ENCODE measurements around the gene CAMK1D.

The CAMK1D gene

DNA sequence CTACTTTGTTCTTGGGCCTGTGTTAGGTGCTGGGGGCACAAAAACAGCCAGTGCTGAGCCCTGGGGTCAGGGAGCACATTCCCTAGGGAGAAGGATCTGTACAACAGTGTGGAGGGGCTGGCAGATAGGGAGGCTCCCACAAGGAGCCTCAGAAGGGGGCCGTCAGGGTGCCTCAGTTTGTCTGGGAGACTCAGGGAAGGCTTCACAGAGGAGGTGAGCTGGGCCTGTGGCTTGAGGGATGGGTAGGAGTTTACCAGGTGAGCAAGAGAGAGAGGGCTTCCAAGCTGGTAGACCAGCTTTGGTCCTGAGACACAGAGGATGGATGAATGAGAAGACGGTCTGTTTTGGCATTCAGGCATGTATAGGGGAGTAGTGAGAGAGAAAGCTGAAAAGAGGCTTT is 52.1 kb downstream of the CAMK1D start:
- no peak for DNase-seq (ENCODE audit: low read depth, low spot score)

DNA sequence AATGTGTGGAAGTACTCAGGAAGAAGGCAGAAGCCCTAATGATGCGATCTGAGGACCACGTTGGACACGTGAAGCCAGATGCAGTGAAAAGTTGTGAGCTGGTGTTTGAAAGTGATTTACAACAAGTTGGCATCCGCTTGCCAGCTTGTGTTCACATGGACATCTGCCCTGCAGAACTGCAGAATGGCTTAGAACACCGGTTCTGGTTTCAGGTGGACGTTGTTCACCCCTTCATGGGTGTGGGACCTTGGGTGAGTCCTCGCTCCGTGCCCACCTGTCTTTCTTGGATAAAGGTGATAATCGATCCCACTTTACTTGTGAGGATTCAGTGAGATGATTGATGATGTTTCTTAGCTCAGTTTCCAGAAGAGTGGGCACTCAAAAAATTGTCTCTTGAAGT is 53.8 kb downstream of the CAMK1D start:
- DNase-seq (ENCODE audit: low read depth, low spot score), result no peak

DNA sequence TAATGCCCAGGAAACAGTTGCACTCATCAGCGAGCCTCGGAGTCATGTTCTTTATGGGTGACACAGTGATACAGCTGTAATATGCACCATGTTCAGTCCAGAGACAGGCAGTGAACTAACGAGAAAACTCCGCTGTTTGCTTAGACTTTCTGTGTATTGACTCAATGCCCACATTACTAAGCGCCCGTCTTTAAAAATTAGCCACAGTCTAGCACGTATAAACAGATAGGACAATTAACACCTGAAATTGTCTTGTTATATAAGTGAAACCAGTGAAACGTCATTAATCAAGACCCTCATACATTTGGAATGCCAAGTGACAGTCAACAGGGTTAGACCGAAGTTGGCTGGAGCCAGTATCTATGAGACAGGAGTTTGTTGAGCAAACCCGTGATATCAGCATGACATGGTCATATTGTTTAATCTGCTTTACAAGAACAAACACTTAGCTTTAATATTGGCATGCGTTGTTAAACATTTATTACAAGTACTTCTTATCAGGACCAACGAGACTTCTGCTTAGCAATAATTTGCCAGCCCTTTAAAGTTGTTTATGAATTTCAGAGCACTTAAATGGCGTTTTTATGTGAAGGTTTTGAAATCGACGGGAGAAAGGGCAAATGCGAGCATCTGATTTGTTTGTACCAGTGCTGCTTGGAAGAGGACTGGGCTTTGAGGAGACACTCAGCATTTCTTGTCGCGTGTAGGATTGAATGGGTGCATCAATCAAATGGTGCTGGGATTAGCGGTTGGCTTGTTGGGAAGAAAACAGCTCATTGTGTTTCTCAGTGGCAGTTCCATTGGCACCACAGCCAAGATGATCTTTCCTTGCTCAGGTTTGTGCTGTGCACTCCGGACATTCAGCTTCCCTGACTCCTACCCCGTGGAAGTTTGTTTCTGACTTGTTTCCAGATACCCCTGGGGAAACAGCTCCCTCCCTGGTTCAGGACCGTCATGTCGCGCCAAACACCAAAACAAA is 56.3 kb downstream of the CAMK1D start:
- no peak for DNase-seq (ENCODE audit: low read depth, low spot score)

DNA sequence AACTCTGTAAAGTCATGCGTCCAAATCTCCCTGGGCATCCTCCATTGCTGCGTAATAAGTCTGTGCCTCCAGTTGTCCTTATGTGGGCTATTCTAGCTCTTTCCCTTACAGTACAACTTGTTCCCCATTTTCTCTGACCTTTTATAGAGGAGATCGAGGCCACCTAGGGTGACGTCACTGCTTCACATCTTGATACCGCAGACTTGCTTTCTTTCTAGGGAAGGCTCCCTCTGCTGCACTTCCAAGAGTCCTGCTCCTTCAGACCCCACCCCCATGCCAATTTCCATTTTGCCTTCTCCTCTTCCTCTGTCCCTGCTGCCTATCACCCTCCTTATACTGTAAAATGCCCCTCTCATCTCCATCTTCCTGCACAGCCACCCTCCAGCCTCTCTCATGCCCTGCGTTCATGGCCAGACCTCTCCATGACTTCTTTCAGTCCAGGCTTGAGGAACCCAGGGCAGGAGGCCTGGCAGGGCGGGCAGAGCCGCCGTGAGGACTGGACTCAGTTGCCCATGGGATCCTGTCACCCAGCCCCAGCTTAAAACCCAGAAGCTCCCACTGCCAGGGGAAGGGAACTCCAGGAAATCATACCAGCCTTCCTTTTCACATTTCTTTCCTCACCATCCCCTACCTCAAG is 57.5 kb downstream of the CAMK1D start:
- no peak for DNase-seq (ENCODE audit: low read depth, low spot score)

DNA sequence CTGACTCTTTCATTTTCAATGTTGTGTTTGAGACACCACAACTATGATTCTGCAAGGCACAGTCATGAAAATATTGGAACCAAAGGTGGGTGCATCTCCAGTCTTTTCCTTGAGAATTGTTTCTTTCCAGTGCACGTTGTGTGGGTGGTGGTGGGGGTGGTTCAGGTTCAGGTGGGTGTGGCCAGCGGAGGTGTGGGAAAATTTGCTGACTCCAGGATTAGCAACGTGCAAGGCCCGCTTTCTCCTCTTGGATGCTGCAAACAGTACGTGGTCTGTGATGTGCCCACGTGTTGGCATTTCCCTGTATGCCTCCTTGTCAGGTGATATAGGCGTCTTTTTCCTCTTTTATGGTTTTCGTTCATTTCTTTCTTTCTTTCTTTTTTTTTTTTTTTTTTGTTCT is 59.1 kb downstream of the CAMK1D start:
- DNase-seq (ENCODE audit: low read depth, low spot score), result no peak

DNA sequence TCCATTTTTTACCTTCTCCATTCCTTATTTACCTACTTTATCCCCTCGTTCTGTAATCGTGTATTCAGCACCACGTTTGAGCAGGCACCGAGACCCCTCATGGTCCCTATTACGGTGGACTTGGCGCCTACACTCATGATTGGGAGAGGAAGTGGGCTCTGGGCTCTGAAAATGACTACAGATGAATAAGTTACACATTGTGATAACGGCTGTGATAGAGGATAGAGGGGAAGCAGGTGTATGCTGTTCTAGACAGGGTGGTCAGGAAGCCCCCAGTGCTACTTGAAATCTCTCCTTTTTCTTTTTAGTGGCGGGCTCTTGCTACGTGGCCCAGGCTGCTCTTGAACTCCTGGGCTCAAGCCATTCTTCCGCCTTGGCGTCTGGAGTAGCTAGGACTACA is 59.8 kb downstream of the CAMK1D start:
- DNase-seq (ENCODE audit: low read depth, low spot score), result no peak

DNA sequence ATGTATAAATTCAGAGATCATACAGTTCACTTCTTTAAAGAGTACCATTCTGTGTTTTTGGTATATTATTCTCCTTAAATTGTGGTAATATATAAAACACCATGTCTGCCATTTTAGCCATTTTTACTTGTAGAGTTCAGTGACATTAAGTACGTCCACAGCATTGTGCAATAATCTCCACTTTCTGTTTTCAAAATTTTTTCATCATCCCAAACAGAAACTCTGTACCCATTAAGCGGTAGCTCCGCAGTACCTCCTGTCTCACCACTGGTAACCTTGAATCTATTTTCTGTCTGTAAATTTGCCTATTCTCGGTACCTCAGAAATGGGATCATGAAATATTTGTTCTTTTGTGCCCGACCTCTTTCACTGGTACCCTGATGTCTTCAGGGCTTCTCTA is 60.3 kb downstream of the CAMK1D start:
- DNase-seq (ENCODE audit: low read depth, low spot score), result no peak

DNA sequence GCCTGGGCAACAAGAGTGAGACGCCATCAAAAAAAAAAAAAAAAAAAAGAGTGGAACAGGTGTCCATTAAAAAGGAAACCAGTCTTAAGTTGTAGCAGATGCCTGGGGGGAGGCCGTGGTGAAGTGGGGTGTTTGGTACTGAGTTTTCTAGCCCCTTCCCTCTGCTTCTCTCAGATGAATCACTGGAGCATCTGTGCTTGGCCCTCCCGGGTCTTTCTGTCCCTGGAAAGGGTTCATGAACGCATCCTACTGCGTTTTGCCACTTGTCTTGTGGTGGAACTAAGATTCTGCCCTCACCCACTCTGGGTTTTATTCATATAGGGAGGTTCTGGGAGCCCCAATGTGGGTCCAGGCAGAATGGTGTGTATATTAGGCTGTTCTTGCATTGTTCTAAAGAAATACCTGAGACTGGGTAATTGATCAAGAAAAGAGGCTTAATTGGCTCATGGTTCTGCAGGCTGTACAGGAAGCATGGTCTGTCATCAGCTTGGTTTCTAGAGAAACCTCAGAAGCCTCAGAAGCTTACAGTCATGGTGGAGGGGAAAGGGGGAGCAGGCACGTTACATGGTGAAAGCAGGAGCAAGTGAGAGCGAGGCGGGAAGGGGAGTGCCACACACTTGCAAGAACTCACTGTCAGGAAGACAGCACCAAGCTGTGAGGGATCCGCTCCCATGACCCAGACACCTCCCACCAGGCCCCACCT is 63.5 kb downstream of the CAMK1D start:
- no peak for DNase-seq (ENCODE audit: low read depth, low spot score)

DNA sequence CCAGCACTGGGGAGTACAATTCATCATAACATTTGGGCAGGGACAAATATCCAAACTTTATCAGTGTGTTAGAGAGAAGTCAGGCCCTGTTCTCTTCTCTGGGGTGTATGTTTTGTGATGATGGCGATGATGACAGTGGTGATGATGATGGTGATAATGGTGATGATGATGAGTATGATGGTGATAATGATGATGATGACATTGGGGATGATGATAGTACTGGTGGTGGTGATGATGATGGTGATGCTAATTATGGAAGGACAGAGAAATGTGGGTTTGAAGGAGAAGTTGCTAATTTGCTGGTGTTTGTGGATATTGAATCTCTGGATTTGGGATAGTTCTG is 64.0 kb downstream of the CAMK1D start:
- DNase-seq (ENCODE audit: low read depth, low spot score), result no peak

DNA sequence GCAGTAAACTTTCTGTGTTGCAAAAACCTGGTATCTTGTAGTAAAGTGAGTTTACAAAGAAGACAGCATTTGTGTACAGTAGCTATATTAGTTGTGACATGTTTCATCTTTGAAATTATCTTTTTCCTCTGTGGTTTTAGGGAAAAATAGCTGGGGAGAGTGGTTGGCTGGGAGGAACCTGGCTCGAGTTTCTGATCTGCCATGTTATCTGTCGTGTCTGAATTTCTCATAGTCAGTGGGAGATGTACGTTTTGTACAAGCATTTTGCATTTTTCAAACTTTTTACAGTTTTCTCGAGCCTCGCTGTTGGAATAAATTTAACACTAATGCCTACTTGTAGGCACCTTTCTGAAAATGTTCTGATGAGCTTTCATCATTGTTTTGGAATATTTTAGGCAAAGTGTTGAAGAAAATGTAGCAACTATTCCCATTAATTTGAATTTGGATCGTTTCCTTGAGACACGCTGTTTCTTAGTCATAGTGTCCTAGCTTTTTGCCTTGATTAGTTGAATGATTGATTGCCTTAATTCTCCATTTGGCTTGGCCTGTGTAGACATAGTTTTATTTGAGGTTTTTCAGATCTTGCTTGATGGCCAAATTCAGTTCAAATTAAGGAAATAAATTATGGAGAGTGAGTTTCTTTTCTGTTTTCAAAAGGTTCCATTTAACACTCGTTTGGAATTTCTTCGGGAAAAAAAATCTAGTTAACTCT is 65.1 kb downstream of the CAMK1D start:
- no peak for DNase-seq (ENCODE audit: low read depth, low spot score)

DNA sequence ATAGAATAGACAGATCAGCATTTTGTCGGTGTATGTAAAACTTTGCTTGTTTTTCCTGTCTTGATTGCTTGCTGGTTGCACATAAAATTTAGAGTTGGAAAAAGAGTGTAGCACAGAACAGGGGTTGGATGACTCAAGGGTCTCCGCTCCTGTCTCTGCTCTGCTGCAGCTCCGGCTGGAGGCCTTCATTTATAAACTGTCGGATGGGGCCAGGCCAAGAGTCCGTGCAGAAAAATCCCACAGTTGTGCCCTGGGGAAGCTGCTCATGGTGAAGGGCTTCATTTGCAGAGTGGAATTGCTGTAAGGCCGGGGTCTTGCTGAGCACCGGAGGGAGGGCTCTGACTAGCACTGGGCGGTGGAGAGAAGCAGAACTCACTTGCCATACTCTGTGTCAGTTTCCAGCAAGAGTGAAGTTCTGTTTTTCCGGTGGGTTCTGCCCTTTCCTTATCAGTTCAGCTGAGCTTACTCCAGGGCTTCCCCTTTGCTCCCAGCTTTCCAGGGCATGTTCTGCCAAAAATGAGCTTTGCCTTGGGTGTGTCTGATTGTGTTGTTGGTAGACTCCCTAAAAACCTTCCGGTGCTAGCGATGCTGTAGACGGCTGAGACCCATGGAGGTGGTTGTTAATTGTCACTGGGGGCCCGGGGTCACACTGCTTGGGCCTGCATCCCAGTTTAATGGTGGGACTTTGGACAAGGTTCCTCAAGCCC is 67.2 kb downstream of the CAMK1D start:
- no peak for DNase-seq (ENCODE audit: low read depth, low spot score)

DNA sequence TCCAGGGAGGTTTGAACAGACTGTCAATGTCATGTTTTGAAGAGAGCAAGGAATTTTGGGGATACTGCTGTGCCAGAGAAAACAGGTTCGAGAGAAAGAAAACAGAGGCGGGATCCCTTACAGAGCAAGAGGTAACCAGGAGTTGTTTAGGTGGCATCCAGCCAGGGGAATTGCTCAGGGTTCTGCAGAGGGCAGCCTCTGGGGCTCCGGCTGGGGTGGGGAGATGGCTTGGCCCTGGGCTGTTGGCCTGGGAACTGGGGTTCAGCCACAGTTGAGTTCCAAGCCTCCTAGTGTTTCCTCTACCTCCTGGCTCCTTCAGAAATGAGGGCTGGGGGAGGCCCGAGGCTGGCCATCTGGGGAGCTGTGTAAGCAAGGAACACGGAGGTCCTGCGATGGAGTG is 68.0 kb downstream of the CAMK1D start:
- DNase-seq (ENCODE audit: low read depth, low spot score), result no peak

DNA sequence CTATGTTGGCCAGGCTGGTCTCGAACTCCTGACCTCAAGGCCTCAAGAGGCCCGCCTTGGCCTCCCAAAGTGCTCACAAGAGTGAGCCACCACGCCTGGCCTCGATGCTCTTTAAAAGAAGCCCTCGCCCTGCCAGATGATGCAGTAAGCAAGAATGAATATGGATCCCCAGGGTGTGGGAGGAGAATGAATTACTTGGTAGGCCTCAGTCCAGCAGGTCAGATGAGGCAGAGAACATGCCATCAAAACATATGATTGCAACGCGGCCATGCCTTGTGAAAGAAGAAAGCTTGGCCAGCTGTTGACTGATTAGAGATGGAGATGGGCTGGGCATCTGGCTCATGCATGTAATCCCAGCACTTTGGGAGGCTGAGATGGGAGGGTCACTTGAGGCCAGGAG is 68.7 kb downstream of the CAMK1D start:
- no peak for DNase-seq (ENCODE audit: low read depth, low spot score)

DNA sequence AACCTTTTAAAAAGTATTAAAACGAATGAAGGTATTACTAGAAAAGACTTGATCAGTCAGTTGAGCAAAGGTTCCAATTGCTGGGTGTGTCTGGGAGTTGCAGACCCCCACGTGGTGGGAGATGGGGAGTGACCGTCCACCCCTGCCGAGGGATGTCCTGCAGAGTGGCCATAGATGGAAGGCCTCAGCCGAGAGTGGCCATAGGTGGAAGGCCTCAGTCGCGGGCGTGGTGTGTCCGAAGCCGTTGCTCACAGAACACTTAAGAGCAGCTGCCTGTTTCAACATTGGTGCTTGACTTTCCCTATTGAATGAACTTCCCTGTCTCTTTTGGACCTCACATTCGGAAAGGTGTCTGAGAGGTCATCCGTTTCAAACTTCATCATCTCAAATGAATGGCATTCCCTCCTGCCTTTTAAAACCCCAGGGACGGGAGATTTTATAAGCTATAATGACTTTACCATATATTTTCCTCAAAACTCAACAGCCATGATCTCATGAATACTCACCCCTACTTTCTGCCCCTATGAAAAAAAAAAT is 69.4 kb downstream of the CAMK1D start:
- DNase-seq (ENCODE audit: low read depth, low spot score), result no peak

DNA sequence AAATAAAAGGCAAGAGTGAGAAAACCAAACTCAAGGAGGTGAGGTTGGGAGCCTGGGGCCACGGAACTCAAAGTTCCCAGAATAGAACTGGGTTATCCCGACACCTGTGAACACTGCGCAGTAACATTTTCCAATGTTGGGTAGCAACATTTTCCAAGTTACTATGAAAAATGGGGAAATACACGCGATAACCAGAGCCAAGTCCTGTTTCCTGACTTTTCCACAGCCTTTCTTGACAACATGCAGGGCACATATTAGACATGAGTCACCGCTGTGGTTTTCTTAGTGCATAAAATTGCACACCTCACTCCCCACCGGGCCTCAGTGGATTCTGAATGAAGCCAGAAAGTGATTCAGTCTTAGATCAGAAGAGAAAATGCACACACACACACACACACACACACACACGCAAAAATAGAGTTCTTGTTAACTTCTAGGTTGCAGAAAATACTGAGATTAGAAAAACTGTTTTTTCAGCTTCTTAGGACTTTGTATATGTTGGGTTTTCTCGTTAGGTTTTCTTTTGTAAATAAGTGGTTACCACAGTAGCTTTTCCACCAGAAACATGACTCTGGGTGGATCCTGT is 70.0 kb downstream of the CAMK1D start:
- no peak for DNase-seq (ENCODE audit: low read depth, low spot score)

DNA sequence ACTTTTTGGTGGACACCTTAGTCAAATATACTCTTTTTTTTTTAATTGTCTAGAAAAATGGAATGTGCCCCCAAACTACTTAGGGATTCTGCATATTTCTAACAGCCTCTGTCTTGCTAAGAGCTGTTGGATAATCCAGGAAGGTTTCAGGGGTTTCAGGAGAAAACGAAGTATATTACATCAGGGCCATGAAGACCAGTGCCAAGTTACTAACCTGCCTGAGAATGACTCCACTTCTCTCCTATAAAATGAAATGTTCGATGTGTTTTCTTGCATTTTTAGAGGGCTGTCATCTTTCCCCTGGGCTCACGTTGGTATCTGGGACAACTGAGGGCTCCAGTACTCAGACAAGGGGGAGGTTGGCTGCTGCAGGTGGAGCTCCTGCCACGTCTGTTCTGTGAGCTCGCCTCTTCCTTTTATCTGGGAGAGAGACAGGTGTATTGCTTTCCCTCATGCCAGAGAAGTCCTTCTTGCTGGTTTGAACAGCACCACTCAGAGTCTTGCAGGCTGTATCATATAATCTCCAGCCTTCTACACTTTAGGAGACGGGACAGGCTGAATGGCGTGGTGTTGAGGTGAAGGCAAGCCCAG is 71.3 kb downstream of the CAMK1D start:
- DNase-seq (ENCODE audit: low read depth, low spot score), result no peak

DNA sequence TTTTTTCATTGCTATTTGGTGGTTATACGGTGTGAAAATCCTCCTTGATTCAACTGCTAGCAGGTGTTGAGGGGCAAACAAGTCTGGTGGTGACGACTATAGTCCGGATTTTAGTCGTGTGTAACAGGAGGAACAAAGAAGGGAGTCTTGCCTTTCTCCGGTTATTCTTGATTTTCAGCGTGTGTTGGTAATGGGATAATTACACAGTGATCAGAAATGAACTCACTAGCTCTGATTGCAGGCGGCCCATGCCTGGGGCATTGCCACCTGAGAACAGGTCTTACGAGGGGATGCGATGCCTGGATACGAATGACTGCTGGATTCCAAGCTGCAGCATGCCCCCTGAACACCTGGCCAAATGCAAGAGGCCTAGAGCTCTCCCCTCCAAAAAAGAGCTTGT is 72.8 kb downstream of the CAMK1D start:
- DNase-seq (ENCODE audit: low read depth, low spot score), result no peak

DNA sequence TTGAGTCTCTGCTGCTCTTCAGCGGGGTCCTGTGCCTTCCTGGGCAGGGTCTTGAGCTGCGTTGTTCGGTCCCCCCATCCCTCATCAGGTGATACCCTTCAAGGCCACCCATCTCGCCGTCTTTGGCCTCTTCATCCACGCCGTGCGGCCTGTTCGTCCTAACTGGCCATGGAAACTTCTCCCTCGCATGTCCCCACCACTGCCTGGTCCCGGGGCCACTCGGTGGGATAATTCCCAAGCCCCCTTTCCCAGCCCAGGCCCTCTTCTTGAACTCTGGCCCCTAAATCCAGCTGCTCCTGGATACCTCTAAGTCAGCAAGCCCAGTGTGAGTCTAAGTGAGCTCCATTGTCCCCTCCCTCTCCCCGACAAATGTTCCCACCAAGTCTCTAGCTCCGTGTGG is 74.5 kb downstream of the CAMK1D start:
- DNase-seq (ENCODE audit: low read depth, low spot score), result no peak

DNA sequence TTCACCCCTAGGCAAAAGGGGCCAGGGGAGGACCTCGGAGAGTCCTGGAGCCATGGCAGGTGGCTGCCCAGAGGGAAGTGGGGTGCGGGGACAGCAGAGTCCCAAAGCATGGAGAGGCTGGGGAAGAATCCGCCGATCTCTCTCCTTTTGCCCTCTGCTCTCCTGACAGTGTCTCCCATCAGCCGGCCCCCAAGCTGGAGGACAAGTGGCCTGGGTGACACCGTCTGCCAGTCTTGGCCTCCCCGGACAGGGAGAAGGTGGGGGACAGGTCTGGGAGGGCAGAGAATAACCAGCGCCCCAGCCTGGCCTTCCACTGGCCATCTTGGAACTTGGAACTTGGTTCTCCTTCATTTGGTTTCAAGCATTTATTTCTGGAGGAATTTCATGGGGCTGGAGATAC is 77.9 kb downstream of the CAMK1D start:
- no peak for DNase-seq (ENCODE audit: low read depth, low spot score)

DNA sequence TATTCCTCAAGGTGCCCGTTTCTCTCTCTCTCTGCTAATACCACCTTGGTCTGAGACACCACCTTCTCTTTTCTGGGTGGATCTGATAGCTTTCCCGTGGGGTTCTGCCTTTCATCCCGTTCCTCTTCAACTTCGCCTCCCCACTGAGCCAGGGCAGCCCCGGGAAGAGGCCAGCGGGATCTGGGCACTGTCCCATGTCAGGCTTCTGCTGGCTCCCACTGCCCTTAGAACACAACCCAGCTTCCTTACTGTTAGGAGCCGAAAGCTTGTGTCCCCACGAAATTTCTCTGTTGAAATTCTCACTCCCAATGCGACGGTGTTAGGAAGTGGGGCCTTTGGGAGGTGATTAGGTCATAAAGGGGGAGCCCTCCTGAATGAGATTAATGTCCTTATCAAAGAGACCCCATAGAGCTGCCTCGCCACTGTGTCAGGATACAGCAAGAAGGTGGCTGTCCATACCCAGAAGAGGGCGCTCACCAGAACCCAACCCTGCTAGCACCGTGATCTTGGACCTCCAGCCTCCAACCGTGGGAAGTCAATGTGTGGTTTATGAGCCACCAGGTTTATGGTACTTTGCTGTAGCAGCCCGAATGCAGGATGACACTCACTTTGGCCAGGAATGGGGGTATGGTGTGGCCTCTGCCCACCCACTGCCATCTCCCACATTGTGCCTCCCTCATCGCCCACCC is 79.2 kb downstream of the CAMK1D start:
- no peak for DNase-seq (ENCODE audit: low read depth, low spot score)

Data from iPS DF 19.7 (cell line).